SKM-1 (cell line): ENCODE measurements around the gene PTAFR.

Experiments used
- DNase-seq: peaks from one replicate; lab custom pipeline; 2025; ENCODE audit not compliant: unreplicated experiment; lab: John Stamatoyannopoulos, UW

The PTAFR gene

GRCh38 chr1:28176492-28177470 lies at the start of gene PTAFR:
Gene PTAFR (minus strand): TSS chr1:28176690. CDS start chr1:28151021, 25,669 bp downstream.
- peak; percentile 72 for DNase-seq

GRCh38 chr1:28213315-28213714 lies 36.8 kb upstream of the PTAFR start:
- no peak for DNase-seq

- no peak for DNase-seq
These were observed 33.2 kb upstream of the PTAFR start for GRCh38 chr1:28209700-28210099.

- peak; percentile 69 for DNase-seq
These were observed 32.4 kb upstream of the PTAFR start for GRCh38 chr1:28208818-28209441.

GRCh38 chr1:28205243-28205642 lies 28.8 kb upstream of the PTAFR start:
- DNase-seq = no peak

- DNase-seq = no peak
These were observed 23.9 kb upstream of the PTAFR start for GRCh38 chr1:28200234-28200873.

- DNase-seq = no peak
These were observed 23.1 kb upstream of the PTAFR start for GRCh38 chr1:28199328-28200233.

GRCh38 chr1:28197682-28198415 lies 21.4 kb upstream of the PTAFR start:
- no peak for DNase-seq

GRCh38 chr1:28196330-28196729 lies 19.8 kb upstream of the PTAFR start:
- no peak for DNase-seq

GRCh38 chr1:28195780-28196179 lies 19.3 kb upstream of the PTAFR start:
- no peak for DNase-seq

- no peak for DNase-seq
These were observed 18.0 kb upstream of the PTAFR start for GRCh38 chr1:28194326-28195035.

GRCh38 chr1:28193701-28194161 lies 17.2 kb upstream of the PTAFR start:
- DNase-seq = no peak

- DNase-seq = no peak
These were observed 14.6 kb upstream of the PTAFR start for GRCh38 chr1:28190996-28191645.

GRCh38 chr1:28190337-28190979 lies 14.0 kb upstream of the PTAFR start:
- no peak for DNase-seq

- DNase-seq = no peak
These were observed 8.6 kb upstream of the PTAFR start for GRCh38 chr1:28185071-28185470.

GRCh38 chr1:28180306-28181305 lies 4.1 kb upstream of the PTAFR start:
- no peak for DNase-seq
